ENCODE measurements around the gene ADAM33. TPM values are rescaled to one million over a fixed set of nuclear protein-coding genes. Genes with fewer than 3 reads are reported as not detected.

Gene ADAM33
- total and polyA plus RNA-seq, 2 of the 13 experiments (the other 11 are each of a cell fraction or from before 2014, with no cell fraction given) = not detected

- TF ChIP-seq THRA (CRISPR knock-in tag; IDR thresholded peaks at IDR 0.05; ENCODE audit: borderline replicate concordance) = peak; percentile 56
- peak; percentile 34; the same call in 1 of the 2 replicates for TF ChIP-seq ZNF326 (CRISPR knock-in tag; IDR thresholded peaks at IDR 0.05; ENCODE audit: borderline replicate concordance)
- TF ChIP-seq SNAPC4 (CRISPR knock-in tag; IDR thresholded peaks at IDR 0.05) = 0 out of 2 replicates have a peak, but pooled peaks have one; percentile 15
- TF ChIP-seq DR1 (CRISPR knock-in tag; IDR thresholded peaks at IDR 0.05) = peak; percentile 47; the same call in 1 of the 2 replicates
- 0 out of 2 replicates have a peak, but pooled peaks have one; percentile 21 for TF ChIP-seq TBP (CRISPR knock-in tag; IDR thresholded peaks at IDR 0.05)
- no peak for TF ChIP-seq ZFP1 (CRISPR knock-in tag; IDR thresholded peaks at IDR 0.05)
- TF ChIP-seq ZNF691 (CRISPR knock-in tag; IDR thresholded peaks at IDR 0.05; ENCODE audit: borderline replicate concordance, low read depth) = peak; percentile 74; the same call in 1 of the 2 replicates
- TF ChIP-seq SRY (CRISPR knock-in tag; IDR thresholded peaks at IDR 0.05) = no peak; the same call in 1 of the 2 replicates
- TF ChIP-seq ATF1 (CRISPR knock-in tag; IDR thresholded peaks at IDR 0.05) = peak; percentile 96
- peak; percentile 44; the same call in 1 of the 2 replicates for TF ChIP-seq ZNF317 (CRISPR knock-in tag; IDR thresholded peaks at IDR 0.05)
- peak; percentile 98 for TF ChIP-seq ZBTB7A (CRISPR knock-in tag; IDR thresholded peaks at IDR 0.05)
- peak; percentile 78 for TF ChIP-seq ZSCAN25 (CRISPR knock-in tag; IDR thresholded peaks at IDR 0.05)
- TF ChIP-seq HIVEP1 (CRISPR knock-in tag; IDR thresholded peaks at IDR 0.05) = 0 out of 2 replicates have a peak, but pooled peaks have one; percentile 20
- TF ChIP-seq E2F2 (CRISPR knock-in tag; IDR thresholded peaks at IDR 0.05; ENCODE audit: borderline replicate concordance) = peak; percentile 89; the same call in 1 of the 2 replicates
- no peak for TF ChIP-seq DDIT3 (CRISPR knock-in tag; IDR thresholded peaks at IDR 0.05)
- TF ChIP-seq PLSCR1 (CRISPR knock-in tag; IDR thresholded peaks at IDR 0.05; ENCODE audit: borderline replicate concordance) = no peak
- no peak for TF ChIP-seq ZFAT (CRISPR knock-in tag; conservative IDR thresholded peaks at IDR 0.05)
- TF ChIP-seq MED1 (CRISPR knock-in tag; IDR thresholded peaks at IDR 0.05) = peak; percentile 56; the same call in 1 of the 2 replicates
Observed at GRCh38 chr20:3658716-3659491, 22.9 kb downstream of the ADAM33 start (continued).
